ENCODE data around the gene SLC24A3.

SLC24A3 gene

DNA sequence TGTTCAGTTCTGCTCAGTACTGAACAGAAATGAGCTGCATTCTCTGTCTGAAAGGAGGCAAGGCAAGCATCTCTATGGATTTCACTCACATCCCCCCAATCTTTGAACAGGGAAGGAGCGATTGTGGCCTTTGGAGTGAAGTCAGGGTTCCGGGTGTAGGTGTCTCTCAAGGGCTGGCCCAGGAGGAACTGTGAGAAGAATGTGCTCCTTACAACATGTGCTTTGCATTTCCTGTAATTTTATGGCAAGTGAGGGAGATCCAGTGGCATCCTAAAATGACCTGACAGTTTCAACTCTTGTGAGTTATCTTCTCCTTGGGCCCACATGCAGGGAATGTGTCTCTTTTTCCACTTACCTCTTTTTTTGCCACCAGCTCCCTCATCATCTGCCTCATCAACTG lies 482.6 kb downstream of the SLC24A3 start:
- DNase-seq = no peak

DNA sequence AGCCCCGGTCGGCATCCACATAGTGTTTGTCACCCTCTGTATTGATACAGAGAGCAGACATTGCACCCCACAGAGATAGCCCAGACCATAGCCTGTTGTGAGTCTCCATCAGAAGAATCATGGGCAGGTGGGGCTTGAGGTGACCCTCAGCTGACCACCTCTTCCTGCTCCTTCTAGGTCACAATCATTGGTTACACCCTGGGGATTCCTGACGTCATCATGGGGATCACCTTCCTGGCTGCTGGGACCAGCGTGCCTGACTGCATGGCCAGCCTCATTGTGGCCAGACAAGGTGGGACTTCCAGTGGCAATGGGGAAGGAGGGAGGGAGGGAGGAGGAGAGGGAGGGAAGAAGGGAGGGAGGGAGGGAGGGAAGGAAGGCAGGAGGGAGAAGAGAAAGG lies 484.2 kb downstream of the SLC24A3 start:
- no peak for DNase-seq

DNA sequence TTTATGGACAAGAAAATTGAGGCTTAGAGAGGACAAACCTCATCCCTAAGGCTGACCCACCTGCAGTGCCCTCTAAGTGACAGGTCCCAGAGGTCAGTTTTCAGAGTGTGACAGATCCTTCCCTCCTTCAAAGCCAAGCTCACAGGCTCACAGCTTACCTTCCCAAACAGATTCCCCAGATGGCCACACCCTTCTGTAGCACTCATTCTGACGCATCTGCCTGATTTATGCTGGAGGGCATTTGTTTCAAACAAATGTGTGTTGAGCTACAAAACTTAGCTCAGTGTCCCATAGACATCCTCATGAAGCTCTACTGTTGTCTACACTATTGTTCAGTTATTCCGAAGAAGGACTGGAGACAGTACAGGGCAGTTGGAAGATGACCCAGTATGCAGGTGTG lies 485.0 kb downstream of the SLC24A3 start:
- no peak for DNase-seq

DNA sequence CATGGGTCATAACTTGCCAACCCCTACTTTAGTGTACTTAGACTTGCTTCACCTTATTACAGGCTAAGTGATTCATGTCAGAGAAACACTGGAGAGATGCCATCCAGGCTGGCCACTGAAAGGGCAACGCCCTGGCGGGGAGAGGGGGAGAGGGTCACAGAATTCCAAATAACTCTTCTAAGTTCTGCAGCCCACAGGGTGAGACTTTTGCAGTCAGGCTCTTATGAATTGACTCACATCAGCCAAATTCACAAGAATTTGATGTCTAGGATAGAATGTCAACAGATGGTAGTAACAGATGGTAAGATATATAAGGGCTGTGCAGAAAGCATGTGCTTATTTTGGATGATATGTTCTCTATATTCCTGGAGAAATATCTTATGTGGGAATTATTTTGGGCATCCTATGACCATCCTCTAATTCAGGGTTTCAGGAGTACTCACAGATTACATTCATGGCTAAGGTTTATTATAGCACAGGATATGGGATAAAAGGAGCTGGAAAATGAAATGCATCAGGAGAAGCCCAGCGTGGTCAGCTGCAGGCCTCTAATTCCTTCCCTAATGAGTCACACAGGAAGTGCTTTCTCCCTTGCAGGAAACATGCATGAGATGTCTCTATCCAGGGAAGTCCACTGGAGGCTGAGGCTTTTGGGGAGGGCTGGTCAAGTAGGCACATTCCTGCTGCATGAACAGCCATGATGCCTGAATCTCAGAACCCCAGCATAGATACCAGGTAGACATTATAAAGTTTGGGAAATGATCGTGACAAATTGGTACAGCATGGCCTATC lies 486.9 kb downstream of the SLC24A3 start:
- no peak for DNase-seq

DNA sequence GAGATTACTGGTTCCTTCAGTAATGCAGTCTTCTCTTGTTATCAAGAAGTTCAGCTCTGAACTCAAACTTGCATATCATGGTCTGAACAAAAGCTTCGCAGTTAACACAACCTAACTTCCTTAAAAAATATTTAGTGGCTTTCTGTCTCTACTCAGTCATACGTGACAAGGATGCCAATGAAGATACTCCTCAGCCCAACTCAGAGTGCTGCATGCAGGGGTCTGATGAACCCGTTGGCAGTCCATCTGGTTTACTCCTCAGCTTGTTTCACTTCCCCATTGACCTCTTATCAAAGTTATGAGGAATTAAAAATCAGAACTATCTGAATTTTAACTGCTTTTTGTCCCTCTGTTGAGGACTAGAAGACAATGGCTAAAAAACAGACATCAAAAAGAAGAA lies 489.0 kb downstream of the SLC24A3 start:
- no peak for DNase-seq

DNA sequence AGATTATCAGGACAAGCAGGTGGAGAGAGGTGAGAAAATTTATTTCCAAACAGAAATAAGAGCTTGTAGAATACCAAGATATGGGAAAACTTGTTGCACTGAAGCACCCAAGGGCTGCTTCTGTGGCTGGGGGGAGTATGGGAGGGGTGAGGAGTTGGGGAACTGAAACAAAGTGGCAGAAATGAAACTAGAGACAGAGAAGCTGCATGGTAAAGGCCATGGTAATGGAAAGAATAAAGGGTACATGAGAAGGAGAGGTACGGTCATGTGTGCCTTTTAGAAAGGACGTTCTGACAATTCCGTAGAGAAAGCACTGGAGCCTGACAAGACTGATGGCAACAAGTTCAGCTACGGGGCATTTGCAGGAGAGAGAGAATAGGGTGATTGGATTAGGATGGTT lies 494.0 kb downstream of the SLC24A3 start:
- no peak for DNase-seq

DNA sequence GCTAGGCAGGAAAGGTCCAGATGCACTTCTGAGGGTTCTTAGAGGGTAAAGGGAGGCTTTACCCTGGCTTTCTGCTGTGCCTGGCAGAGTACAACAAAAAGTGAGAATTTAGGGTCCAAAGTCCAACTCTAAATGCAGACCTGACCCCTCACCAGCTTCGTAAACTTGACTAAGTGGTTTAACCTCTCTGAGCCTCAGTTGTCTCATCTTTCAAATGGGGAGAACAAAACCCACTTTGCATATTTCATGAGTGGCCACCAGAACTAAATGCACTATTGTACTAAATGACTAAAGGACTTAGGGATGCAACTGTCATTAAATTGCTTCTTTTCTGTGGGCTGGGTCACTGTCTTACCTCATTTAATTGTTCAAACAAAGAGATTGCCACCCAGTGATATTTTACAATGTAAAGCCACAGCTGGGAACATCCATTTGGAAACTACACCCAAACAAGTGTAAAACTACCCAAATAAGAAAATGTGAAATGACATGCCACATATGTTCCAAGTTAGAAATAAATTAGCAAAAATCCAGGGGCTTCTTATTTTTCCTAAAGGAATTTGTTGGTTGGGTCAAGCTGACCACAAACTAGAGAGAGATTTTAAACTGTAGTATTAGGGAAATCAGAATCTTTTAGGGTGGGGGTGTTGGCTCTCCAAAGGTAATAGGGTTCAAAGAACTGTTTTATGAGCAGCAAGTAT lies 497.3 kb downstream of the SLC24A3 start:
- no peak for DNase-seq

DNA sequence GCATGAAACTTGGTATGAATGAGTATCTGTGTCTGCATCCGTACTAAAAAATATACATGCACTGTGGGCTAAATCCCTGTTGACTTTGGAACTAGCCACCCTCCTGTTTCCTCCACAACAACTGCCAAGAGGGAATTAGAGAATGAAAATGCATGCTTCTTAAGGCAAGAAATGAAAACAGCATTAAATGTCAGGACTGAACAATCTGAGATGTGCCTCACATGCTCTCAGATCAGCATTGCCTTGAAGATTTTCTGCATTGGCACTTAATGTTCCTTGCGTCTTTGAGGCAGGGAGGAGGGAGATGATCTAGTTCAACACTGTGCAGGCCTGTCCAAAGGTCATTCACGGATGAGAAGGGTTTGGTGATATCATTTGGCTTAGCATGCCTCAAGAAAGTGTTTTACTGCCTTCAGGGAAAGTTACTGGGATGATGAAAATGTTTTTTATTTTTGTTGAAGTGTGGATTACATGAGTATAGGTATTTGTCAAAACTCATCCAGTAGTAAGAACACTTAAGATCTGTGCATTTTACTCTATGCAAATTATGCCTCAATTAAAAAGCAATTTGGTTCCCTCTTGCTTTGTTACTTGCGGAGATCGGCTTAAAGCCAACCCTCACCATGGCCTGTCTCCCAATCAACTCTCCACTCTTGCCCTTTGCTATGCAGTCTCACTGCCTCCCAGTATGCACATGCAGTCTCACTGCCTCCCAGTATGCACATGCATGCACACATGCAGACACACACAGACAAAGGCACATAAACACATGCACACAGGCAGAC lies 498.1 kb downstream of the SLC24A3 start:
- DNase-seq = no peak

DNA sequence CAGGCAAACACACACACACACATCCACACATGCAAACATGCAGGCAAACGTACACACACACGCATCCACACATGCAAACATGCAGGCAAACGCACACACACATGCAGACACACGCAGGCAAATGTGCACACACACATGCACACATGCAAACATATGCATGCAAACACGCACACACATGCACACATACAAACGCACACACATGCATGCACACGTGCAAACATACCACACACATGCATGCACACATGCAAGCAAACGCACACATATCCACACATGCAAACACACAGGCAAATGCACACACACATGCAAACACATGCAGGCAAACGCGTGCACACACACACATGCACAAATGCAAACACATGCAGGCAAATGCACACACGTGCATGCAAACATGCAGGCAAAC lies 498.7 kb downstream of the SLC24A3 start:
- no peak for DNase-seq

DNA sequence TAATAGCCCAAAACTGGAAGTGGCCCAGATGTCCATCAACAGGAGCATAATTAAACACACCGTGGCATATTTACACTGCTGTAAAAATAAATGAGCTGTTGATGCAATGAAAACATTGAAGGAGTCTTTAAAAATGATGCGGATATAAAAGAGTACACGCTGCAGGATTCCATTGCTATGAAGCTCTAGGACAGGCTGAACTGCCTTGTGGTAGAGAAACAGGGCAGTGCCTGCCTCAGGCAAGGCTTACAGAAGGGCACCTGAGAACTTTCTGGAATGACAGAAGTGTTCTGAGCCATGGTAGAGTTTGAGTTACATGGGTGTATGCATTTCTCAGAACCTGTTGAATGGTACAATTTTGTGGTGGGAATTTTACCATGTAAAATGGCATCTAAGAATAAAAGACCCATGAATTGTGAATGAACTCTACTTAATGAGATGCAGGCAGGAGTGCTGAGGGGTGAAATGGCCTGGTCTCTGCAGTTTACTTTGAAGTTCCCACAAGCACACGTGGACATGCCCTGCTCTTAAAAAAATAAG lies 500.3 kb downstream of the SLC24A3 start:
- no peak for DNase-seq

DNA sequence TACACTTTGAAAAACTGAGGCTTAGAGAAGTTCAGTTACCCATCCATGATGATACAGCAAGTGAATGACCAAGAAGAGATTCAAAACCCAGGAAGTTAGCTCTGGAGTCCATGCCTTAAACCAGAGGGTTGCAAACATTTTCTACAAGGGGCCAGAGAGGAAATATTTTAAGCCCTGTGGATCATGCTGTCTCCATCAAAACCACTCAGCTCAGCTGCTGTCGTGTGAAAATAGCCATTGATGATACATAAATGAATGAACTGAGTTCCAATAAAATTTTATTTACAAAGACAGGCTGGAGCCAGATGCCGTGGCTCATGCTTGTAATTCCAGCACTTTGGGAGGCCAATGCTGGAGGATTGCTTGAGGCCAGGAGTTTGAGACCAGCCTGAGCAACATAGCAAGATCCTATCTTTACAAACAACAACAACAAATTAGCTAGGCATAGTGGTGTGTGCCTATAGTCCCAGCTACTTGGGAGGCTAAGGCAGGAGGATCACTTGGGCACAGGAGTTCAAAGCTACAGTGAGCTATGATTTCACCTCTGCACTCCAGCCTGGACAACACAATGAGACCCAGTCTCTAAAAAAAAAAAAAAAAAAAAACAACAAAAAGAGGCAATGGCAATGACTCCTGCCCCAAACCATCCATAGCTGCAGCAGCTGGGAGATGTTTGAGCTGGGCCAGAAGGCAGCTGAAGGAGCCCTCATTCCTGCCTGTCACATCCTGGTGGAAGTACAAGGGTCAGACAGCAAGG lies 501.6 kb downstream of the SLC24A3 start:
- no peak for DNase-seq

DNA sequence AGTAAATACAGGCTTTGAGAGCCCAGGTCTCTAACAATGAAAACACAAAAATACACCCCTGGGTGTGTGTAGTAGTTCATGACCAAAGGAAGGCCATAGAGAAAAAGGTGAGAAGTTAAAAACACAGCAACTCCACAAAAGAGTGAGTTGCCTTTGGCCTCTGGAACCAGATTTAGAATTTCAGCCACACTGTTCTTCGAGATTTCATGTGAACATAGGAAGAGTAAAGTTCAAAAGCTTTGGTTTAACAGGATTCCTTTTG lies 502.1 kb downstream of the SLC24A3 start:
- DNase-seq = no peak

DNA sequence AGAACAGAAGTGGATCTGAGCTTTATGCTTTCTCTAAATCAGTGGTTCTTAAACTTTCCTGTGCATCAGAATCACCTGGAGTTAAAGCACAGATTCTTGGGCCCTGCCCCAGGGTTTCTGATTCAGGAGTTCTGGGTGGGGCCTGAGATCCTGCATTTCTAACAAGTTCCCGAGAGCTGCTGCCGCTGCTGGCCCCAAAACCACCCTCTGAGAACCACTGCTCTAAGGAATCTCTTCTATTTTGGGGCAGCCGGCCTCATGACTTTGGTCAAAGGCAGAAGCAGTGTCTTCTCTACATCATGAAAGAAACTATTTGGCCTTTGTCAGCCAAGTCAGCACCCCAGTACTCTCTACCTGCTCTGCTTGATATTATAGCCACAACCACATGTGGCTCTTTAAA lies 503.5 kb downstream of the SLC24A3 start:
- DNase-seq = no peak

DNA sequence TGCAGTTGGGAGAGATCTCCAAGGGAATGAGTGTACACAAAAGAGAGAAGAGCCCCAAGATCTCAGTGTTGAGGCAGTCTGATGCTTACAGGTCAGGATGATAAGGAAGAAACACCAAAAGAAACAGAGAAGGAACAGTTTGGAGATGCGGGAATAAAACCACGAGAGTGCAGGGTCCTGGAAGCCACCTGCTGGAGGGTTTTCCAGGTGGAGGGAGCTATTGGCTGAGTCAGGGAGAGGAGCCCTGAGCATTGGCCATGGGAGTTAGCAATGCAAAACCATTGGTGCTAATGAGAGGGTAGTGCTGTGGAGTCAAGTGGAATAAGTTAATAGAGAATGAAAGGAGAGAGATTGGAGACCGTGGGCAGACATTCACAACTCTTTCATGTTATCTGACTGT lies 506.4 kb downstream of the SLC24A3 start:
- DNase-seq = no peak

DNA sequence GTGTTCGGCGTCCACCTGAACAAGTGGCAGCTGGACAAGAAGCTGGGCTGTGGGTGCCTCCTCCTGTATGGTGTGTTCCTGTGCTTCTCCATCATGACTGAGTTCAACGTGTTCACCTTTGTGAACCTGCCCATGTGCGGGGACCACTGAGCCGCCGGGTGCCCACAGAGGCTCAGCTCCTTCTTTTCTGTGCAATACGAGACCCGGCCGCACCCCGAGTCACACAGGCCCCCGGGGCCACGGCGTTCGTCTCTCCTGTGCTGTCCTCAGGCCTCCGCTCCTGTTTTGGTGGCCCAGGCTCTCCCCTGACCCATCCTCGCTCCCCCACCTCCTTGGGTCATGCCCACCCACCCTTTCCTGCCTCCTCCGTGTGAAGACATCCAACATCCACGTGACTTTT lies 508.5 kb downstream of the SLC24A3 start:
- no peak for DNase-seq

DNA sequence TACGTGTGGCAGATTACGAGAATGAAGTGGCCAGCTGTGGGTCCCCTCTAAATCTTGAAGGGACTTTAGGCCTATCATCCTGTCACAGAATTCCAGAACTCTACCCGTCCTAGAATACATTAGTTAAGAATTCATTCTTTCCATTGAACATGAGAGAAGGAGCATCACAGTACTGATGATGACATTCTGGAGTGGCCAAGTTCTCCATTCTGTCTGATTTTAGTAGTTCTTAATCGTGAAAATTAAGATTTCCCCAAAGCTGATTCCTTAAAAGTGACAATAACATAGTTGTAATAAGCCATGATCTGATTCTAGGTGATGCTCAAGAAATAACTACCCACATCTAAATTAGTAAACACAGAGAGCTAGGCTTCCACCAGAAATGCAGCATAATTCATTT lies 510.6 kb downstream of the SLC24A3 start:
- no peak for DNase-seq

DNA sequence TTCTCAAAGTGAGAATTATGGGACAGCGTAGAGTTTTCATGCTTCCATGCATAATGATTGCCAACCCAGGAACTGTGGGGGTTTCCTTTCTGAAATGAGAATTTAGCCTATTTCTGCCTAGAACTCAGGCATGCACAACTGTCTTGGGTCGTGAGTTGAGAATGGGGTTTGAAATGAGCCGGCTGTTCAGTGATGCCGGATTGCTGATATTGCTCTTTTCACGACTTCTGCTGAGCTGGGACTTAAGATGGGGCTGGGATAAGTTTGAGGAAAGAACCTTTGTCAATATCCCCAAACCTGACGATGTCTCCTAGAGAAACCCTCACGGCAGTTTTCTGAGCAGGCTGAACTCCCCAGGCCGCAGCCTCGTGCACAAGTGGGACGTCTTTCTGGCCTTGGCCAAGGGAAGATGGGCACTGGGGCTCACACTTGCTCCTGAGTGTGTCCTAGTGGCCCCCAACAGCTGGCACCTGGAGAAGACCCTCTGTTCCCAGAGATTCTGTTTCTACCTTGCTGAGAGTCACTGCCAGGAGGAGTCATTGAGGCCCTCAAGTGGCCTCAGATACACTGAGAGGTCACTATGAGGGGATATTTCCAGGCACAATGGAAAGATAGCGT lies 511.5 kb downstream of the SLC24A3 start:
- DNase-seq = no peak

DNA sequence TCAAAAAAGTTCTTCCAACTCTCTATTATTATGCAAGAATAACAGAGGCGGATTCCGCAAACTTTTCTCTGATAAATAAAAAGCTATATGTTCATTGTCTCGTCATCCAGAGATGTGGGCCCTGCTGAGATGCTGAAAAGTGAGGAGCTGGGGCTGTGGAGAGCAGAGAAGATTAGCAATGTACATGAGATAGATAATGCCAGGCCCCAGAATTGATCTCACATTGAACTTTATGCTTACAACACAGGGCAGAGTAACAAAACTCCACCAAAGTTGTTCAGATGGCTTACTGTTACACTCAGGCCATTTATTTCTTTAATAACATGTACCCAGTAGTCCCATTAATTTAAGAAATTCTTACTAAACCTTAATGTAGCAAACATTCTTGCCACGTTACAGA lies 512.9 kb downstream of the SLC24A3 start:
- no peak for DNase-seq

DNA sequence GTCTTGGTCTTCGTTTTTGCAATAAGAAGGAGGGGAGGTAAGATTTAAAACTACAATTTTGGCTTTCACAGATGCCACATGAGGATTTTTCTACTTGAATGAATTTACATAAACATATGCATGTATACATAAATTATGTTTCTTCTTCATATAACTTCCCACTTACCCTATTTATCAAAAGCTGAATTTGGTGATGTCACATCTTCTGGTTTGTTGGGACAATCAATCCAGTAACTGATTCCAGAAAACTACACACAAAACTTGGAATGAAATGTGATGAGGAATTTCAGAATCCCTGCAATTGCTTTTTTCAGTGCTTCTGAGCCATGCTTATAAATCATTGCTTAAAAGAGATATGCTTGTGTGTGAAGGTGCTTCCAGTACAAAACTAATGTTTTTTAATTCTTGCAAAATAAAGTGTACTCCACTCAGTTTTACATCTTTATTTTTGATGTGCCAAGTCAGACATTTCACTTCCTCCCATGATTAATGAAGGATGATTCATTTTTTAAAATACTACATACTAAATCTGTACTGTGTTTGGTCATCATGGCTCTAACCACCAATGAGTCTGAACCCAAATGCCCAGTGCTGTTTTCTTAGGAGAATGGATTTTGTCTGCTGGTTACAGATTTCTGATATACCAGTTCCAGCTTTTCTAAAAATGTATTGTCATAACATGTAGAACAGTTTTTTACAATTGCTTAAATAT lies 513.5 kb downstream of the SLC24A3 start:
- DNase-seq = no peak

DNA sequence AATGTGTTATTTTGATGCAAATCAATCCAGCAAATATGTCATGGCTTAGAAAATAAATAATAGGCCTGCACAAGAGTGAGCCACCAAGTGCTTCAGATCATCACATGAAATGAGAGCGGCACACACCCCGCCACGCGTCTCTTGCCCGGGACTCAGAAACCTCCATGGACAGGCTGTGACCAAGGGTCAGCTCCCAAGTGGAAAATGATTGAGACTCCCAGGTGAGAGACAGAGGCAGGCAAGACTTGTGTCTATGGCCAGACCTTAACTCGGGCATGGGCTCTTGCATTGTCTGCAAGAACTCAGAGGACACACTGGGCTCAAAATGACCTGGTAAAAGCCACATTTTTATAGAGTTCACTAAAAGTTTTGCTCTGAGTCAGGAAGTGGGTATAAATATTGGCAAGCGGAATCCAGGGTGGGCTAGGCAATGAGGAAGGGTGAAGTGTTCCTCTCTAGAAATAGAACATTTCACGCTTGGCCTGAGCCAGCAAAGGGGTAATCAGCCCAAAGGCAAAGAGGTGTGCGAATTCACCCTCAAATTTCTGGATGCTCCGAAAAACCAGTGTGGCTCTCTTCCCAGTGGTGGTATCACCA lies 514.9 kb downstream of the SLC24A3 start:
- no peak for DNase-seq

DNA sequence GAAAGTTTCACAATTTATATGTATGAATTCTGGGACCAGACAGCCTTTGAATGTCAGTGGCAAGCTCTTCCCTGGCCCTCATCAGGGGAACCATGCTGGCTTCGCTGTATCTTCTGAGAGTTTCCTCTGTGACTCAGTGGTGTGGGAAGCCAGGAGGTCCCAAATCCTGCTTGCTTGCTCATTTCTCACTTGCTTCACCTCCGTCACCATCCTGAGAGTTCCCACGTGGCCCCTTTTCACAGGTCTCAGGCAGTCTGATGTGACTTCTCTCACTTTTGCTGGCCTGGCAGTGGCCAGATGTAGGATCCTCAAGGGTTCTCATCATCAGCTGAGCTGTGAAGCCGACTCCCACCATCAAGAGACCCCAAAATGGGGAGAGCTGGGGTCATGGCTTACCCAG lies 517.2 kb downstream of the SLC24A3 start:
- no peak for DNase-seq

DNA sequence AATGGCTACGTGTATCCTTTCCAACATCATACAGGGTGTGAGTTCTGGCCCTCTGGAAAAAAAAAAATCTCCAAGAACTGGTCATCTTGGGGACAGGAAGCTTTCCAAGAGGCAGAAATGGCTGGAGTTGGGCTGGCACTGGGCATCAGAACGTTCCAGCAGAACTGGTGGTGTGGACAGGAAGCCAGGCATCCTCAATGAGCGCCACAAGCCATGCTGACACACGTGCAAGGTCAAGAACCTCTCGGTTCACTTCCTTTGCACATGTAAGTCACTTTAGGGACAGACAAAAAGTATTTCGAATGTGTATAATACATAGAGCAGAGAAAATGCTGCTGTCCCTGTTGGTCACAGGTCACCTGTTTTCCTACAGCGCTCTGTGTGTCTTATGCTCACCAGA lies 518.3 kb downstream of the SLC24A3 start:
- DNase-seq = no peak
